Activated CD8-positive, alpha-beta T cell treated with anti-CD3 and anti-CD28 coated beads for 36 hours (primary cell): ENCODE measurements around the gene ITPR2. TPM values are rescaled to one million over a fixed set of nuclear protein-coding genes. Genes with fewer than 3 reads are reported as not detected.

Source experiments
- ATAC-seq: fragments of 200-7000 bp; cut with Tn5 transposase; one replicate; pipeline ENCODE4 v1.10.0; 2021; ENCODE audit warnings: mild to moderate bottlenecking, moderate library complexity
- CTCF ChIA-PET: fragments of 350-600 bp; sonication (Branson Sonifier 250); formaldehyde crosslinking; loops from one replicate; lab custom pipeline; 2021; ENCODE audit warnings: antibody characterized with exemption; lab: Charles Lee
- POLR2A ChIA-PET: fragments of 350-600 bp; sonication (Branson Sonifier 250); formaldehyde crosslinking; loops from one replicate; lab custom pipeline; 2021; ENCODE audit warnings: antibody characterized with exemption; lab: Charles Lee
- DNase-seq: peaks from one replicate; pipeline ENCODE4 v3.0.0-alpha.2; 2020
- H3K27ac Mint-ChIP-seq: one replicate; pipeline ENCODE4 v1.8.0; 2021; ENCODE audit warnings: mild to moderate bottlenecking, mixed read lengths
- H3K27me3 Mint-ChIP-seq: one replicate; pipeline ENCODE4 v1.8.0; 2021; ENCODE audit warnings: mixed read lengths
- H3K36me3 Mint-ChIP-seq: one replicate; pipeline ENCODE4 v1.8.0; 2021; ENCODE audit warnings: low read depth, mixed read lengths
- H3K4me1 Mint-ChIP-seq: one replicate; pipeline ENCODE4 v1.8.0; 2021; ENCODE audit warnings: low read depth, mixed read lengths
- H3K4me3 Mint-ChIP-seq: one replicate; pipeline ENCODE4 v1.8.0; 2021; ENCODE audit warnings: mild to moderate bottlenecking, moderate library complexity, mixed read lengths
- H3K9me3 Mint-ChIP-seq: one replicate; pipeline ENCODE4 v1.8.0; 2021; ENCODE audit warnings: mixed read lengths
- intact Hi-C: fragments of 100-400 bp; cut with micrococcal nuclease; formaldehyde crosslinking; loops from one replicate; pipeline ENCODE4 v1.10.0; 2022
- total RNA-seq, 2 experiments: library from RNA; stranded (reverse); gene quantifications; one replicate each; pipeline ENCODE4 v1.2.3, GENCODE V29; 2021
- TF ChIP-seq, protein P1 (sequence below): fragments of 200-600 bp; IDR thresholded peaks from one replicate; pipeline ENCODE4 v1.8.0; 2022; ENCODE audit warnings: antibody characterized with exemption, mild to moderate bottlenecking

ITPR2 gene
- total RNA-seq, 2 experiments from 2014 or later, result 38.9 to 41.2 TPM

DNA sequence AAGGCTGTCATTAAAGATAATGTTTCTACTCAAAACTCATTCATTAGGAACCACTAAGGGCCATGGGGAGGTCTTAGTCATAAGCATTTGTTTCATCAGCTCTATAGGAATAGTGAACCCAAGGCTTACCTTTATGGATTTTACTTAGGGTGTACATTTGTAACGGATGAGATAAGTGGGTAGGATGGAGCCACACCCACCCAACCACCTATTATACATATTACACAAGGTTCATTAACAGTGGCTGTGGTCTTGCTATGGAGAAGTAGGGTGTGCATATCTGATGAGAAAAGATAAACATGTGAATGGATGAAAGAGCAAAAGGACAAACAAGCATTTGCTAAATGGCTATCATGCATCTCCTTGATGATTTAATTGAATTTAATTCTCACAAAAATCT, 39.6 kb upstream of the ITPR2 start:
- DNase-seq (no peak), ATAC-seq (no peak)
- intact Hi-C loops, result no loop called here
- ChIA-PET POLR2A (no interaction called here), CTCF (interaction anchor here (1.2 to 8.1 kb wide), 2 partner anchors 13 to 37 kb away, joined by 4 to 55 read pairs; no protein-coding TSS in a partner anchor)
- H3K4me1 Mint-ChIP-seq, result peaks cover 14% of the 10 kb centered on the region
- no peaks in the 10 kb centered on the region for H3K36me3 Mint-ChIP-seq
- H3K4me3 Mint-ChIP-seq, result no peak overlapping the region
- no peaks in the 10 kb centered on the region for H3K9me3 Mint-ChIP-seq
- TF ChIP-seq, protein P1, sequence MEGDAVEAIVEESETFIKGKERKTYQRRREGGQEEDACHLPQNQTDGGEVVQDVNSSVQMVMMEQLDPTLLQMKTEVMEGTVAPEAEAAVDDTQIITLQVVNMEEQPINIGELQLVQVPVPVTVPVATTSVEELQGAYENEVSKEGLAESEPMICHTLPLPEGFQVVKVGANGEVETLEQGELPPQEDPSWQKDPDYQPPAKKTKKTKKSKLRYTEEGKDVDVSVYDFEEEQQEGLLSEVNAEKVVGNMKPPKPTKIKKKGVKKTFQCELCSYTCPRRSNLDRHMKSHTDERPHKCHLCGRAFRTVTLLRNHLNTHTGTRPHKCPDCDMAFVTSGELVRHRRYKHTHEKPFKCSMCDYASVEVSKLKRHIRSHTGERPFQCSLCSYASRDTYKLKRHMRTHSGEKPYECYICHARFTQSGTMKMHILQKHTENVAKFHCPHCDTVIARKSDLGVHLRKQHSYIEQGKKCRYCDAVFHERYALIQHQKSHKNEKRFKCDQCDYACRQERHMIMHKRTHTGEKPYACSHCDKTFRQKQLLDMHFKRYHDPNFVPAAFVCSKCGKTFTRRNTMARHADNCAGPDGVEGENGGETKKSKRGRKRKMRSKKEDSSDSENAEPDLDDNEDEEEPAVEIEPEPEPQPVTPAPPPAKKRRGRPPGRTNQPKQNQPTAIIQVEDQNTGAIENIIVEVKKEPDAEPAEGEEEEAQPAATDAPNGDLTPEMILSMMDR, result no peak
- H3K27ac Mint-ChIP-seq, result no peak overlapping the region
- peaks cover 4% of the 10 kb centered on the region for H3K27me3 Mint-ChIP-seq

DNA sequence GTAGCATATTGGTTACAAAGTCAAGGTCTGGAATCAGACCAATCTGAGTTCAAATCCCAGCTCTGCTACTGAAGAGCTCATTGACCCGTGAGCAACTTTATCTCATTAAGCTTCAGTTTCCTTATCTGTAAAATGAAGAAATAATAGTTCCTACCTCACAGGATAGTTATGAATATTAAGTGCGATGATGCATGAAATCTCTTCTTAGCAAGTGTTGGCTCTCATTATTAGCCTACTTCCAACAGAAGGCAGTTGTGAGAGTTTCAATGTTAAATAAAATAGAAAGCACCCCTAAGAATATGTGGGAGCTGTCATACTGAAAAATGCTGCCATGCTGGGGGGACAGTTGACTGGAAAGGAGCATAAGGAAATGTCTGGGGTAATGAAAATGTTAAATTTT, 39.0 kb upstream of the ITPR2 start:
- H3K4me3 Mint-ChIP-seq, result no peak overlapping the region
- H3K27ac Mint-ChIP-seq, result no peak overlapping the region
- peaks cover 20% of the 10 kb centered on the region for H3K4me1 Mint-ChIP-seq
- intact Hi-C loops, result no loop called here
- ChIA-PET POLR2A (interaction anchor here (1.9 kb wide), 1 partner anchor 38 kb away, joined by 6 read pairs; the partner anchor contains the start of gene ITPR2), CTCF (interaction anchor here (0.9 to 8.1 kb wide), 4 partner anchors 9 to 37 kb away, joined by 3 to 55 read pairs (median 4); no protein-coding TSS in a partner anchor)
- H3K36me3 Mint-ChIP-seq, result no peaks in the 10 kb centered on the region
- no peaks in the 10 kb centered on the region for H3K9me3 Mint-ChIP-seq
- DNase-seq (no peak), ATAC-seq (no peak)
- peaks cover 4% of the 10 kb centered on the region for H3K27me3 Mint-ChIP-seq
- TF ChIP-seq, protein P1, result no peak

DNA sequence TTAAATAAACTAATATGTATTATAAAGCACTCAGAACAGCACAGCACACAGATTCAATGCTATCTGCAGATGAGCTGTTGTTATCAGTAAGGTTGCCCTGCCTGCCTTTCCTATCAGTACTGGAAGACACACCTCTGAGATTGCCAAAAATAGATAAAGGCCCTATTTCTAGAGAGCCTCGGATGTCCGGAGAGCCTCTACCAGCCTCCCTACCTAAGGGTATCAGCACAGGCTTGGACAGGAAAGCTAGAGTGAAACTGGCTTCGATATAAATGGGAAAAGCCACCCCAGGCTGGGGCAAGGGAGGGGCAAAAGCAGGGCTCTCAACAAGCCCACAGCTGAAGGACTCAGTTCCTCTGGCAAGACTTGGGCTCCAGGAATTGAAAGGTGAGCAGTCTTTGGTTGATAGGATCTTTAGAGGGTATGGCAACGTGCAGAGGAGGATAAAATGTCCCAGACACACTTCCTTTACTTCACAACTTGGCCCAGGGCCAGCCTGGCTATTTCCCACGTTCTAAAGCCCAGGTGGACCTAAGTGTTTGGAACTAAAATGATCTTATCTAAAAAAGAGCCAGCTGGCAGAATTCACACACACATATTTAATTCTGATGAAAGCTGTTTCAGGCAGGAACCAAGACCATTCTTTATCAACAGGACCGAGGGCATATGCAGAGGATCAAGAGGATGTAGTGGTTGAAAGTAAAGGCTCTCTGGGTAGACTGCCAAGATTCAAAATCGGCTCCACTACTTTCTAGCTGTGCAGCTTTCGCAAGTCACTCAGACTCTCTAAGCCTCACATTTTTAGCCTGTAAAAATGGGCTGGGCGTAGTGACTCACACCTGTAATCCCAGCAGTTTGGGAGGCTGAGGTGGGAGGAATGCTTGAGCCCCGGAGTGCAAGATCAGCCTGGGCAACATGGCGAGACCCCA, 37.8 kb upstream of the ITPR2 start:
- Mint-ChIP-seq H3K4me3 (no peak overlapping the region), H3K27ac (no peak overlapping the region), H3K36me3 (no peaks in the 10 kb centered on the region), H3K4me1 (peaks cover 25% of the 10 kb centered on the region), H3K9me3 (no peaks in the 10 kb centered on the region), H3K27me3 (peaks cover 4% of the 10 kb centered on the region)
- POLR2A ChIA-PET, result interaction anchor here (0.9 to 1.9 kb wide), 2 partner anchors 16 to 37 kb away, joined by 4 to 6 read pairs; partner anchors contain the start of gene ITPR2
- ATAC-seq (no peak), DNase-seq (no peak)
- TF ChIP-seq, protein P1, result no peak
- intact Hi-C loops, result no loop called here
- CTCF ChIA-PET, result interaction anchor here (0.9 to 8.1 kb wide), 5 partner anchors 9 to 26 kb away, joined by 3 to 55 read pairs (median 4); no protein-coding TSS in a partner anchor

DNA sequence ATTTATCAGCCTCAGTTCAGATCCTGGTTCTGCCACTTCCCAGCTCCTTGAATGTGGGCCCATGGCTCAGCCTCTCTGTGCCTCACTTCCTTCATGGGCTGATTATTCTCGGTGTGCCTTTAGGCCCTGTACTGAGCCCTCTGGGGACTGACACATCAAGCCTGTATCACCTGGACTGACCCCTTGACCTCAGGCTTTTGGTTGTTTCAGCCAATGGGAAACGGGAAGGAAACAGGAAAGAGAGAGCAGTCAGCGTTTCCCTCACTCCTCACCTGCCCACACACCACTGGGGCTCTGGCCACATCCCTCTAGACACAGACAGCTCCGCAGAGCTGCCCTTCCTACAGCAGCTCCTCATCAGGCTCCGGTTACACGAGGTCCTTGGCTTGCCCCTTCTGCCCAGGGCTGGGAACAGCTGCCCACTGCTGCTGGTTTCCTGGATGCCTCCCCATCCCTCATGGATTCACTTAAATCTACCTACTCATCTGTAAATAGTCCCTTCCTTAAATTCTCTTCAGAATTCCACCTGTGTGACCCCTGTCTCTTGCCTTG, 37.0 kb upstream of the ITPR2 start:
- H3K9me3 Mint-ChIP-seq, result no peaks in the 10 kb centered on the region
- no peak overlapping the region for H3K27ac Mint-ChIP-seq
- intact Hi-C loops, result no loop called here
- DNase-seq (no peak), ATAC-seq (no peak)
- ChIA-PET POLR2A (interaction anchor here (1.9 kb wide), 1 partner anchor 36 kb away, joined by 6 read pairs; the partner anchor contains the start of gene ITPR2), CTCF (interaction anchor here (0.9 to 8.1 kb wide), 6 partner anchors 10 to 25 kb away, joined by 3 to 55 read pairs (median 5); no protein-coding TSS in a partner anchor)
- H3K36me3 Mint-ChIP-seq, result no peaks in the 10 kb centered on the region
- H3K4me1 Mint-ChIP-seq, result peaks cover 25% of the 10 kb centered on the region
- H3K27me3 Mint-ChIP-seq, result peaks cover 4% of the 10 kb centered on the region
- TF ChIP-seq, protein P1, result no peak
- H3K4me3 Mint-ChIP-seq, result no peak overlapping the region
